HepG2 (cell line): Measurements from ENCODE around the gene TMEM139. TPM values are rescaled to one million over a fixed set of nuclear protein-coding genes. Genes with fewer than 3 reads are reported as not detected.

Source experiments
- CENPT ChIP-seq: sonication (generic); formaldehyde crosslinking; IDR thresholded peaks from 2 replicates; pipeline ENCODE4 v1.8.0; 2022; ENCODE audit warnings: low read depth, mild to moderate bottlenecking, moderate library complexity, missing genetic modification reagents
- GATAD2A ChIP-seq: IDR thresholded peaks from 2 replicates; pipeline ENCODE4 v1.6.1; 2016
- HMG20A ChIP-seq: IDR thresholded peaks from 2 replicates; pipeline ENCODE4 v1.6.1; 2016; ENCODE audit warnings: borderline replicate concordance
- HNF1A ChIP-seq, 2 experiments: sonication (generic) in 1 of 2; formaldehyde crosslinking in 1 of 2; IDR thresholded peaks; 2 replicates each; pipeline versions ENCODE4 v1.4.0 to v1.6.1; 2016 to 2020; ENCODE audit warnings: borderline replicate concordance in 1 of 2, low read depth in 1 of 2, mild to moderate bottlenecking in 1 of 2, missing genetic modification reagents in 1 of 2
- HNRNPLL ChIP-seq: fragments of 200-400 bp; formaldehyde crosslinking; IDR thresholded peaks from 2 replicates; pipeline ENCODE4 v1.6.1; 2017; ENCODE audit warnings: mild to moderate bottlenecking, low read depth, low read length; ENCODE audit not compliant: poor library complexity, severe bottlenecking
- KLF13 ChIP-seq: sonication (generic); formaldehyde crosslinking; IDR thresholded peaks from 2 replicates; pipeline ENCODE4 v1.4.0; 2020; ENCODE audit warnings: mild to moderate bottlenecking, missing genetic modification reagents
- MXD4 ChIP-seq: IDR thresholded peaks from 2 replicates; pipeline ENCODE4 v1.6.1; 2016; ENCODE audit warnings: mild to moderate bottlenecking, missing biosample characterization, missing genetic modification reagents
- NFE2L2 ChIP-seq: fragments of 150-350 bp; IDR thresholded peaks from 2 replicates; pipeline ENCODE4 v1.6.1; 2014; ENCODE audit warnings: low read length
- NR2F1 ChIP-seq, 2 experiments: fragments of 450-650 bp in 1 of 2; formaldehyde crosslinking in 1 of 2; IDR thresholded peaks; 2 replicates each; pipeline versions ENCODE4 v1.5.0 to v1.6.1; 2016 to 2020; ENCODE audit warnings: mild to moderate bottlenecking in 1 of 2, missing compliant biosample characterization in 1 of 2, missing genetic modification reagents in 1 of 2, moderate library complexity in 1 of 2
- PHF8 ChIP-seq: sonication (generic); formaldehyde crosslinking; IDR thresholded peaks from 2 replicates; pipeline ENCODE4 v1.5.0; 2020; ENCODE audit warnings: missing genetic modification reagents
- RFX3 ChIP-seq: IDR thresholded peaks from 2 replicates; pipeline ENCODE4 v1.6.1; 2016; ENCODE audit warnings: missing biosample characterization, missing genetic modification reagents
- RXRB ChIP-seq: IDR thresholded peaks from 2 replicates; pipeline ENCODE4 v1.6.1; 2016; ENCODE audit warnings: borderline replicate concordance, missing genetic modification reagents, missing compliant biosample characterization
- SATB2 ChIP-seq: sonication (generic); formaldehyde crosslinking; IDR thresholded peaks from 2 replicates; pipeline ENCODE4 v1.5.0; 2020; ENCODE audit warnings: missing genetic modification reagents
- USF2 ChIP-seq, 2 experiments: sonication (generic) in 1 of 2; formaldehyde crosslinking in 1 of 2; IDR thresholded peaks; 2 replicates each; pipeline versions ENCODE4 v1.5.1 to v1.6.1; 2011 to 2020; ENCODE audit warnings: borderline replicate concordance in 1 of 2, low read depth in 1 of 2, low read length in 1 of 2, mild to moderate bottlenecking in 1 of 2, missing genetic modification reagents in 1 of 2, moderate library complexity in 1 of 2
- XRCC5 ChIP-seq: fragments of 200-400 bp; formaldehyde crosslinking; optimal IDR thresholded peaks from 2 replicates; pipeline ENCODE3; 2017; ENCODE audit warnings: mild to moderate bottlenecking, low read length
- ZBTB20 ChIP-seq: sonication (generic); formaldehyde crosslinking; IDR thresholded peaks from 2 replicates; pipeline ENCODE4 v1.8.1; 2023; ENCODE audit warnings: missing genetic modification reagents, low read depth, mild to moderate bottlenecking, borderline replicate concordance
- ZNF326 ChIP-seq: sonication (generic); formaldehyde crosslinking; IDR thresholded peaks from 2 replicates; pipeline ENCODE4 v1.4.0; 2020; ENCODE audit warnings: missing genetic modification reagents, borderline replicate concordance
- ZNF557 ChIP-seq: sonication (generic); formaldehyde crosslinking; IDR thresholded peaks from 2 replicates; pipeline ENCODE4 v1.4.0; 2020; ENCODE audit warnings: missing genetic modification reagents
- ZNF564 ChIP-seq: sonication (generic); formaldehyde crosslinking; IDR thresholded peaks from 2 replicates; pipeline ENCODE4 v1.8.1; 2023; ENCODE audit warnings: mild to moderate bottlenecking, missing genetic modification reagents
- ZNF598 ChIP-seq: sonication (generic); formaldehyde crosslinking; IDR thresholded peaks from 2 replicates; pipeline ENCODE4 v1.5.1; 2020; ENCODE audit warnings: mild to moderate bottlenecking, missing genetic modification reagents, borderline replicate concordance
- ZNF776 ChIP-seq: sonication (generic); formaldehyde crosslinking; IDR thresholded peaks from 2 replicates; pipeline ENCODE4 v1.4.0; 2020; ENCODE audit warnings: mild to moderate bottlenecking, missing genetic modification reagents
- polyA plus RNA-seq, 8 experiments: library from polyadenylated mRNA; depleted of rRNA in 3 of 8; stranded (reverse) in 7 of 8; unstranded in 1 of 8; fragments of >200 nt; fragmentation: Illumina TruSeq in 4 of 8; extraction: Trizol in 4 of 8; gene quantifications; 2 replicates each; pipeline versions ENCODE4 v1.2.1 to v1.2.3, GENCODE V29; 2011 to 2016; ENCODE audit warnings: low read depth in 4 of 8, missing spikeins in 1 of 8, mixed read lengths in 1 of 8; ENCODE audit not compliant: insufficient read depth in 1 of 8
- total RNA-seq, 5 experiments: library from RNA; depleted of rRNA; stranded (reverse); fragments of >200 nt; fragmentation: Illumina TruSeq; extraction: Trizol; gene quantifications; 2 replicates each; pipeline ENCODE4 v1.2.3, GENCODE V29; 2016; ENCODE audit warnings: low read depth in 1 of 5

The TMEM139 gene
- total and polyA plus RNA-seq, 2 of the 13 experiments (the other 11 are each of a cell fraction or from before 2014, with no cell fraction given): 7.9 to 14.0 TPM

GRCh38 chr7:143284591-143285469 lies at the start of gene TMEM139 (continued):
- TF ChIP-seq CENPT (CRISPR knock-in tag) (no peak), NFE2L2 (no peak), ZNF557 (CRISPR knock-in tag) (no peak), RXRB (CRISPR knock-in tag) (peak; percentile 58), ZNF564 (CRISPR knock-in tag) (0 out of 2 replicates have a peak, but pooled peaks have one; percentile 47), ZBTB20 (peak; percentile 46; the same call in 1 of the 2 replicates), HNF1A (IDR thresholded peaks at IDR 0.05; ENCODE audit: low read depth) (no peak), HNF1A (CRISPR knock-in tag; IDR thresholded peaks at IDR 0.05; ENCODE audit: borderline replicate concordance) (no peak), SATB2 (CRISPR knock-in tag) (0 out of 2 replicates have a peak, but pooled peaks have one; percentile 41), GATAD2A (CRISPR knock-in tag) (no peak), HMG20A (CRISPR knock-in tag) (0 out of 2 replicates have a peak, but pooled peaks have one; percentile 8), HNRNPLL (no peak), PHF8 (CRISPR knock-in tag) (peak; percentile 23; the same call in 1 of the 2 replicates), RFX3 (no peak), NR2F1 (CRISPR knock-in tag; IDR thresholded peaks at IDR 0.05) (no peak; a peak in 1 of 4 replicates), MXD4 (CRISPR knock-in tag) (no peak), ZNF776 (CRISPR knock-in tag) (no peak), KLF13 (CRISPR knock-in tag) (no peak), USF2 (IDR thresholded peaks at IDR 0.05; ENCODE audit: low read depth, low read length) (no peak), USF2 (CRISPR knock-in tag; IDR thresholded peaks at IDR 0.05; ENCODE audit: borderline replicate concordance) (no peak), XRCC5 (peak; percentile 38), ZNF326 (no peak), ZNF598 (0 out of 2 replicates have a peak, but pooled peaks have one; percentile 15)
